HL-60 (cell line): ENCODE data around the gene EHD4.

Experiments used
- CTCF ChIP-seq: IDR thresholded peaks from one replicate; pipeline ENCODE4 v1.5.1; 2011; ENCODE audit warnings: low read length, control low read depth, inconsistent platforms; ENCODE audit not compliant: insufficient read depth
- GABPA ChIP-seq: IDR thresholded peaks from 2 replicates; pipeline ENCODE4 v1.6.1; 2012; ENCODE audit warnings: low read depth
- POLR2AphosphoS5 ChIP-seq: IDR thresholded peaks from 2 replicates; pipeline ENCODE4 v1.6.1; 2012; ENCODE audit warnings: low read depth
- SPI1 ChIP-seq: IDR thresholded peaks from 2 replicates; pipeline ENCODE4 v1.6.1; 2012; ENCODE audit warnings: low read depth, mild to moderate bottlenecking, borderline replicate concordance

GRCh38 chr15:41848631-41849030 is 123.7 kb downstream of the EHD4 start:
- TF ChIP-seq CTCF (no peak), SPI1 (no peak), GABPA (no peak), POLR2AphosphoS5 (no peak)
